GM18499 (cell line): ENCODE measurements around the gene GUCY1A2.
"Not testable (repeated sequence)": the region's sequence is repeated elsewhere in the genome, so short reads cannot be mapped to it uniquely, and the experiment has no call there.

Experiments used
- ATAC-seq: cut with Tn5 transposase; IDR thresholded peaks from one replicate; pipeline ENCODE4 v1.9.1; 2021; ENCODE audit warnings: moderate number of reproducible peaks; ENCODE audit not compliant: insufficient read depth, unreplicated experiment

GUCY1A2 gene

GRCh38 chr11:106959386-106959785 is 58.9 kb downstream of the GUCY1A2 start:
- no peak for ATAC-seq

- ATAC-seq = no peak
These were observed 59.6 kb downstream of the GUCY1A2 start for GRCh38 chr11:106958517-106959248.

GRCh38 chr11:106957030-106957482 is 61.2 kb downstream of the GUCY1A2 start:
- no peak for ATAC-seq

- no peak for ATAC-seq
These were observed 68.2 kb downstream of the GUCY1A2 start for GRCh38 chr11:106950067-106950491.

GRCh38 chr11:106943089-106943488 is 75.2 kb downstream of the GUCY1A2 start:
- ATAC-seq = no peak

GRCh38 chr11:106939157-106939556 is 79.1 kb downstream of the GUCY1A2 start:
- ATAC-seq = no peak

GRCh38 chr11:106937111-106937510 is 81.2 kb downstream of the GUCY1A2 start:
- ATAC-seq = no peak

- ATAC-seq = no peak
These were observed 93.0 kb downstream of the GUCY1A2 start for GRCh38 chr11:106925245-106925644.

- no peak for ATAC-seq
These were observed 97.3 kb downstream of the GUCY1A2 start for GRCh38 chr11:106920899-106921509.

GRCh38 chr11:106917973-106918372 is 100.3 kb downstream of the GUCY1A2 start:
- ATAC-seq = no peak

- ATAC-seq = no peak
These were observed 103.9 kb downstream of the GUCY1A2 start for GRCh38 chr11:106914409-106914808.

- ATAC-seq = no peak
These were observed 105.1 kb downstream of the GUCY1A2 start for GRCh38 chr11:106913141-106913540.

- ATAC-seq = no peak
These were observed 113.5 kb downstream of the GUCY1A2 start for GRCh38 chr11:106904826-106905225.

- ATAC-seq = no peak
These were observed 128.6 kb downstream of the GUCY1A2 start for GRCh38 chr11:106889718-106890117.

GRCh38 chr11:106888386-106888785 is 129.9 kb downstream of the GUCY1A2 start:
- ATAC-seq = no peak

GRCh38 chr11:106883693-106884092 is 134.6 kb downstream of the GUCY1A2 start:
- ATAC-seq = not testable (repeated sequence)

- no peak for ATAC-seq
These were observed 138.3 kb downstream of the GUCY1A2 start for GRCh38 chr11:106879832-106880546.

GRCh38 chr11:106879029-106879428 is 139.2 kb downstream of the GUCY1A2 start:
- no peak for ATAC-seq

- no peak for ATAC-seq
These were observed 143.3 kb downstream of the GUCY1A2 start for GRCh38 chr11:106875013-106875412.

GRCh38 chr11:106872246-106872645 is 146.0 kb downstream of the GUCY1A2 start:
- no peak for ATAC-seq

- ATAC-seq = no peak
These were observed 160.1 kb downstream of the GUCY1A2 start for GRCh38 chr11:106858200-106858599.
